CD4-positive, alpha-beta memory T cell (primary cell): Measurements from ENCODE around the gene PSMD3. TPM values are rescaled to one million over a fixed set of nuclear protein-coding genes. Genes with fewer than 3 reads are reported as not detected.
A peak's percentile ranks its signal among the peaks of the same experiment; 100 is the strongest.

Experiments
- CTCF ChIA-PET: fragments of 350-600 bp; sonication (Branson Sonifier 250); formaldehyde crosslinking; loops from one replicate; lab custom pipeline; 2021; ENCODE audit warnings: inconsistent platforms; ENCODE audit not compliant: partially characterized antibody; lab: Charles Lee
- POLR2A ChIA-PET: fragments of 350-600 bp; sonication (Branson Sonifier 250); formaldehyde crosslinking; loops from one replicate; lab custom pipeline; 2021; ENCODE audit not compliant: partially characterized antibody; lab: Charles Lee
- DNase-seq, 5 donors: peaks; one replicate each; pipeline versions ENCODE4 v3.0.0 to v3.0.0-alpha.2; 2020 to 2022; ENCODE audit warnings: mixed read lengths in 1 of 5
- H3K27ac ChIP-seq: one replicate; pipeline ENCODE4 v1.7.0; 2013; ENCODE audit warnings: low read depth, low read length
- H3K27me3 ChIP-seq: 2 replicates; pipeline ENCODE4 v1.7.0; 2013; ENCODE audit warnings: mild to moderate bottlenecking, low read length, moderate library complexity; ENCODE audit not compliant: insufficient read depth
- H3K36me3 ChIP-seq: 2 replicates; pipeline ENCODE4 v1.7.0; 2013; ENCODE audit warnings: mild to moderate bottlenecking, low read length, moderate library complexity; ENCODE audit not compliant: insufficient read depth
- H3K4me1 ChIP-seq: 2 replicates; pipeline ENCODE4 v1.7.0; 2013; ENCODE audit warnings: mild to moderate bottlenecking, low read length, moderate library complexity; ENCODE audit not compliant: insufficient read depth
- H3K4me3 ChIP-seq, 2 donors: one replicate each; pipeline ENCODE4 v1.7.0; 2013; ENCODE audit warnings: low read length in 2 of 2, mild to moderate bottlenecking in 1 of 2
- H3K9me3 ChIP-seq, 2 donors: one replicate each; pipeline ENCODE4 v1.7.0; 2013; ENCODE audit warnings: low read length in 2 of 2, control low read depth in 1 of 2; ENCODE audit not compliant: control insufficient read depth in 1 of 2
- H3K27ac Mint-ChIP-seq, 7 donors: one replicate each; pipeline ENCODE4 v1.8.0; 2020 to 2021; ENCODE audit warnings: mixed read lengths in 7 of 7, mild to moderate bottlenecking in 6 of 7, inconsistent platforms in 3 of 7, moderate library complexity in 3 of 7
- H3K27me3 Mint-ChIP-seq, 2 donors: one replicate each; pipeline ENCODE4 v1.8.0; 2020 to 2021; ENCODE audit warnings: mixed read lengths in 2 of 2
- H3K36me3 Mint-ChIP-seq, 2 donors: one replicate each; pipeline ENCODE4 v1.8.0; 2020 to 2021; ENCODE audit warnings: mixed read lengths in 2 of 2, inconsistent platforms in 1 of 2, mild to moderate bottlenecking in 1 of 2
- H3K4me1 Mint-ChIP-seq, 4 donors: one replicate each; pipeline ENCODE4 v1.8.0; 2020 to 2021; ENCODE audit warnings: mixed read lengths in 4 of 4, mild to moderate bottlenecking in 1 of 4
- H3K4me3 Mint-ChIP-seq, 8 donors: one replicate each; pipeline ENCODE4 v1.8.0; 2020 to 2021; ENCODE audit warnings: mixed read lengths in 8 of 8, mild to moderate bottlenecking in 7 of 8, moderate library complexity in 6 of 8, inconsistent platforms in 3 of 8
- H3K9me3 Mint-ChIP-seq, 8 donors: one replicate each; pipeline ENCODE4 v1.8.0; 2020 to 2021; ENCODE audit warnings: mixed read lengths in 8 of 8, mild to moderate bottlenecking in 5 of 8, inconsistent platforms in 3 of 8, moderate library complexity in 1 of 8
- intact Hi-C: fragments of 100-400 bp; cut with micrococcal nuclease; formaldehyde crosslinking; loops from one replicate; pipeline ENCODE4 v1.15.1; 2023
- polyA plus RNA-seq, 2 donors: library from polyadenylated mRNA; unstranded; fragments of 300-500 nt; fragmentation: Illumina TruSeq; gene quantifications; one replicate each; pipeline ENCODE4 v1.2.3, GENCODE V29; 2021
- total RNA-seq, 2 experiments: library from RNA; stranded (reverse); gene quantifications; one replicate each; pipeline ENCODE4 v1.2.3, GENCODE V29; 2021

PSMD3 gene
- total and polyA plus RNA-seq, 4 experiments from 2014 or later, result 44.6 to 60.3 (median 53.8) TPM

GRCh38 chr17:39949028-39949427 lies 31.6 kb upstream of the PSMD3 start:
- DNase-seq, result no peak
- no peaks in the 10 kb centered on the region for H3K36me3 Mint-ChIP-seq
- no peaks in the 10 kb centered on the region for H3K27me3 ChIP-seq
- intact Hi-C loops, result no loop called here
- H3K27ac ChIP-seq, result no peak overlapping the region
- H3K4me1 Mint-ChIP-seq, result peaks cover 8 to 23% (median 11%) of the 10 kb centered on the region in 4 donors
- no peaks in the 10 kb centered on the region for H3K9me3 ChIP-seq
- H3K27me3 Mint-ChIP-seq, result no peaks in the 10 kb centered on the region
- H3K4me3 Mint-ChIP-seq, result no peak overlapping the region
- CTCF ChIA-PET, result no interaction called here
- H3K4me1 ChIP-seq, result peaks cover 12% of the 10 kb centered on the region
- H3K36me3 ChIP-seq, result no peaks in the 10 kb centered on the region
- H3K9me3 Mint-ChIP-seq, result no peaks in the 10 kb centered on the region
- no peak overlapping the region for H3K4me3 ChIP-seq
- POLR2A ChIA-PET, result interaction anchor here (0.5 to 1.4 kb wide), 2 partner anchors 23 to 30 kb away, joined by 3 read pairs; no protein-coding TSS in a partner anchor
- H3K27ac Mint-ChIP-seq, result peak overlapping the region in 1 of 7 donors; percentile 44

- Mint-ChIP-seq H3K27ac (no peak overlapping the region), H3K36me3 (no peaks in the 10 kb centered on the region), H3K27me3 (no peaks in the 10 kb centered on the region), H3K4me3 (no peak overlapping the region), H3K9me3 (no peaks in the 10 kb centered on the region), H3K4me1 (peaks cover 8 to 23% (median 11%) of the 10 kb centered on the region in 4 donors)
- no peak for DNase-seq
- Histone ChIP-seq H3K4me3 (no peak overlapping the region), H3K4me1 (peaks cover 12% of the 10 kb centered on the region), H3K36me3 (no peaks in the 10 kb centered on the region), H3K27ac (no peak overlapping the region), H3K27me3 (no peaks in the 10 kb centered on the region), H3K9me3 (no peaks in the 10 kb centered on the region)
- CTCF ChIA-PET, result no interaction called here
- POLR2A ChIA-PET, result interaction anchor here (1.2 kb wide), 1 partner anchor 25 kb away, joined by 3 read pairs; no protein-coding TSS in a partner anchor
- intact Hi-C loops, result loop anchor here (10.0 kb wide), 1 partner anchor 196 kb away; no protein-coding TSS in a partner anchor
These were observed 29.7 kb upstream of the PSMD3 start for GRCh38 chr17:39950871-39951348.

GRCh38 chr17:39951924-39952679 lies 28.5 kb upstream of the PSMD3 start:
- ChIA-PET POLR2A (interaction anchor here (3.2 to 3.9 kb wide), 2 partner anchors 25 to 29 kb away, joined by 18 to 52 read pairs; partner anchors contain the start of genes LRRC3C, ORMDL3 and PSMD3), CTCF (interaction anchor here (14.6 kb wide), 1 partner anchor 28 kb away, joined by 197 read pairs; the partner anchor contains the start of gene PSMD3)
- Mint-ChIP-seq H3K27ac (peak overlapping the region; percentile 23 to 88 (median 57)), H3K36me3 (no peaks in the 10 kb centered on the region), H3K9me3 (no peaks in the 10 kb centered on the region), H3K4me1 (peaks cover 8 to 23% (median 11%) of the 10 kb centered on the region in 4 donors), H3K4me3 (peak overlapping the region; percentile 51 to 79 (median 68)), H3K27me3 (no peaks in the 10 kb centered on the region)
- no peak for DNase-seq
- Histone ChIP-seq H3K27ac (no peak overlapping the region), H3K27me3 (no peaks in the 10 kb centered on the region), H3K4me1 (peaks cover 12% of the 10 kb centered on the region), H3K36me3 (no peaks in the 10 kb centered on the region), H3K4me3 (peak overlapping the region in 1 of 2 donors; percentile 63), H3K9me3 (no peaks in the 10 kb centered on the region)
- intact Hi-C loops, result loop anchor here (1.0 to 10.0 kb wide), 3 partner anchors 25 to 197 kb away; partner anchors contain the start of genes LRRC3C and ORMDL3

DNA sequence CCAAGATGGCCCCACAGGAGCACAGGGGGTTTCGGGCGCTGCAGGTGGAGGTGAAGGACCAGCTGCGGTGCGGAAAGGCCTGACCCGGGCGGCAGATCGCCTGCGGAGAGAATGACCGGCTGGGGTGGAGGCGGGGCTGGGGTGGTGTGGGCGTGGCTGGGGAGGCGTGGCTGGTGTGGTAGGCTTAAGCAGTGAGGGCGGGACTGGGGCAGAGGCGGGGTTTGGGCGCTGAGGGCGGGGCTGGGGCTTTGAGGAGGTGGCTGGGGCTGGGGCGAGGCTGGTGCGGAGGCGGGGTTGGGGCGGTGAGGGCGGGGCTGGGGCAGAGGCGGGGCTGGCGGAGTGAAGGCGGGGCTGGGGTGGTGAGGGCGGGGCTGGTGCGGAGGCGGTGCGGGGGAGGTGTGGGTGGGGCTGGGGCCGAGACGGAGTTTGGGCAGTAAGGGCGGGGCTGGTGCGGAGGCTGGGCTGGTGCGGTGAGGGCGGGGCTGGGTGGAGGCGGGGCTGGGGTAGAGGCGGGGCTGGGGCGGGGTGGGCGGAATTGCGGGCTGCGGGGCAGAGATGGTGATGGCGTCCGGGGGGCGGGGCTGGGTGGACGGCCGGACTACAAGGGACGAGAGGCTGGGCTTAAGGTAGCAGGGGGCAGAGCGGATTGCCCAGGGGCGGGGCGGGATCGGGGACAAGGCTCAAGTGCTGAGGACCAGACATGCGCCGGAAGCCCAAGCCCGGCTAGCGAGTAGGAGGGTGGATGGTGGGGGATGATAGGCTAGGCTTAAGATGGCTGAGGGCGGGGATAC lies 27.7 kb upstream of the PSMD3 start:
- Mint-ChIP-seq H3K9me3 (no peaks in the 10 kb centered on the region), H3K27ac (peak overlapping the region; percentile 71 to 94 (median 89)), H3K4me1 (peaks cover 6 to 23% (median 9%) of the 10 kb centered on the region in 4 donors), H3K36me3 (no peaks in the 10 kb centered on the region), H3K27me3 (no peaks in the 10 kb centered on the region), H3K4me3 (peak overlapping the region; percentile 79 to 90 (median 86))
- no peaks in the 10 kb centered on the region for H3K36me3 ChIP-seq
- no peaks in the 10 kb centered on the region for H3K9me3 ChIP-seq
- H3K27me3 ChIP-seq, result no peaks in the 10 kb centered on the region
- H3K4me3 ChIP-seq, result peak overlapping the region; percentile 61 to 78
- intact Hi-C loops, result loop anchor here (1.0 to 10.0 kb wide), 5 partner anchors 26 to 198 kb away; partner anchors contain the start of genes LRRC3C, ORMDL3 and PSMD3
- H3K27ac ChIP-seq, result peak overlapping the region; percentile 34
- peaks cover 12% of the 10 kb centered on the region for H3K4me1 ChIP-seq
- peak; percentile 90 to 99 (median 90) for DNase-seq
- ChIA-PET POLR2A (interaction anchor here (0.6 to 3.9 kb wide), 5 partner anchors 9 to 121 kb away, joined by 3 to 52 read pairs (median 3); partner anchors contain the start of genes GSDMA, LRRC3C, ORMDL3 and PSMD3), CTCF (interaction anchor here (14.6 kb wide), 1 partner anchor 28 kb away, joined by 197 read pairs; the partner anchor contains the start of gene PSMD3)

DNA sequence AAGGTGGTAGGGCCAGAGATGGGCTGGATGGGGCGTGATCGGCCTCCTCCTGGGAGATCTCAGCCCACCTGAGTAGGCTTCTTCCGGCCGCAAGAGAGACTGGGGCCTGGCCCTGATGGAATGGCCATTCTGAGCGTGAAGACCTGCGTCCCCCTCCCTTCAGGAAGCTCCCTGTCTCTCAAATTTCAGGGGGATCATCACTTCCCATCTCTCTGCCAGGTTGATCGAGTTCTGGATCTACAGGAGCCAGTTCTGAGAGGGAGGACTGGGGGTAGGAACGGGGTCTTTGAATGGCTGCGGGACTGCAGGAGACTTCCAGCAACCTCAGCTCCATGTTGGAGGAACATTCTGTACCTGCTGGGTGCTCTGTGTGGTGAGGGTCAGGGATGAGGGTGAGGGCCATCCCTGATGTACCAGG lies 27.1 kb upstream of the PSMD3 start:
- intact Hi-C loops, result loop anchor here (1.0 to 10.0 kb wide), 4 partner anchors 27 to 199 kb away; partner anchors contain the start of gene PSMD3
- ChIA-PET POLR2A (interaction anchor here (0.6 to 3.9 kb wide), 6 partner anchors 9 to 122 kb away, joined by 3 to 52 read pairs (median 4); partner anchors contain the start of genes GSDMA, IKZF3, LRRC3C and ORMDL3), CTCF (interaction anchor here (1.5 to 14.6 kb wide), 4 partner anchors 27 to 330 kb away, joined by 3 to 197 read pairs (median 5); partner anchors contain the start of gene PSMD3)
- Histone ChIP-seq H3K4me3 (peak overlapping the region; percentile 61 to 78), H3K4me1 (peaks cover 12% of the 10 kb centered on the region), H3K27me3 (no peaks in the 10 kb centered on the region), H3K27ac (peak overlapping the region; percentile 34), H3K9me3 (no peaks in the 10 kb centered on the region), H3K36me3 (no peaks in the 10 kb centered on the region)
- peak overlapping the region; percentile 71 to 94 (median 89) for H3K27ac Mint-ChIP-seq
- peak overlapping the region; percentile 78 to 90 (median 86) for H3K4me3 Mint-ChIP-seq
- no peaks in the 10 kb centered on the region for H3K36me3 Mint-ChIP-seq
- peaks cover 6 to 21% (median 9%) of the 10 kb centered on the region in 4 donors for H3K4me1 Mint-ChIP-seq
- DNase-seq, result no peak
- H3K9me3 Mint-ChIP-seq, result no peaks in the 10 kb centered on the region
- no peaks in the 10 kb centered on the region for H3K27me3 Mint-ChIP-seq

GRCh38 chr17:39954876-39955275 lies 25.7 kb upstream of the PSMD3 start:
- H3K4me3 ChIP-seq, result no peak overlapping the region
- H3K27me3 ChIP-seq, result no peaks in the 10 kb centered on the region
- H3K4me3 Mint-ChIP-seq, result peak overlapping the region in 2 of 8 donors; percentile 49 to 64
- H3K36me3 Mint-ChIP-seq, result no peaks in the 10 kb centered on the region
- peak overlapping the region in 4 of 7 donors; percentile 12 to 84 (median 32) for H3K27ac Mint-ChIP-seq
- H3K4me1 Mint-ChIP-seq, result peaks cover 9 to 24% (median 14%) of the 10 kb centered on the region in 4 donors
- ChIA-PET POLR2A (interaction anchor here (3.2 to 3.9 kb wide), 2 partner anchors 26 to 28 kb away, joined by 18 to 52 read pairs; partner anchors contain the start of genes LRRC3C, ORMDL3 and PSMD3), CTCF (interaction anchor here (1.4 to 14.6 kb wide), 5 partner anchors 26 to 333 kb away, joined by 3 to 197 read pairs (median 5); partner anchors contain the start of gene PSMD3)
- H3K4me1 ChIP-seq, result peaks cover 20% of the 10 kb centered on the region
- DNase-seq, result no peak
- no peaks in the 10 kb centered on the region for H3K36me3 ChIP-seq
- H3K27ac ChIP-seq, result no peak overlapping the region
- no peaks in the 10 kb centered on the region for H3K27me3 Mint-ChIP-seq
- H3K9me3 Mint-ChIP-seq, result peaks cover 0 to 2% (median 0%) of the 10 kb centered on the region in 8 donors
- intact Hi-C loops, result loop anchor here (10.0 kb wide), 1 partner anchor 200 kb away; no protein-coding TSS in a partner anchor
- no peaks in the 10 kb centered on the region for H3K9me3 ChIP-seq
